Measurements from ENCODE around the gene RGS14.

Gene RGS14

GRCh38 chr5:177393206-177393765, 35.6 kb downstream of the RGS14 start:
- H3K4me3 ChIP-seq (ENCODE audit: low read depth, low read length), result no peak overlapping the region
- TF ChIP-seq CTCF (IDR thresholded peaks at IDR 0.05; ENCODE audit: low read depth, low read length, missing control alignments), result no peak
- DNase-seq (ENCODE audit: low read depth), result no peak
- in situ Hi-C loops (cut with HindIII; ENCODE audit: low sequenced_read_pairs), result no loop called here

GRCh38 chr5:177393990-177394389, 36.3 kb downstream of the RGS14 start:
- H3K4me3 ChIP-seq (ENCODE audit: low read depth, low read length), result no peak overlapping the region
- no peak for DNase-seq (ENCODE audit: low read depth)
- TF ChIP-seq CTCF (IDR thresholded peaks at IDR 0.05; ENCODE audit: low read depth, low read length, missing control alignments), result no peak
- in situ Hi-C loops (cut with HindIII; ENCODE audit: low sequenced_read_pairs), result no loop called here

GRCh38 chr5:177396078-177396477, 38.4 kb downstream of the RGS14 start:
- in situ Hi-C loops (cut with HindIII; ENCODE audit: low sequenced_read_pairs), result no loop called here
- no peak for DNase-seq (ENCODE audit: low read depth)
- no peak for TF ChIP-seq CTCF (IDR thresholded peaks at IDR 0.05; ENCODE audit: low read depth, low read length, missing control alignments)
- no peak overlapping the region for H3K4me3 ChIP-seq (ENCODE audit: low read depth, low read length)

GRCh38 chr5:177396807-177397206, 39.1 kb downstream of the RGS14 start:
- no peak for DNase-seq (ENCODE audit: low read depth)
- no peak for TF ChIP-seq CTCF (IDR thresholded peaks at IDR 0.05; ENCODE audit: low read depth, low read length, missing control alignments)
- H3K4me3 ChIP-seq (ENCODE audit: low read depth, low read length), result no peak overlapping the region
- in situ Hi-C loops (cut with HindIII; ENCODE audit: low sequenced_read_pairs), result no loop called here

- no peak for TF ChIP-seq CTCF (IDR thresholded peaks at IDR 0.05; ENCODE audit: low read depth, low read length, missing control alignments)
- H3K4me3 ChIP-seq (ENCODE audit: low read depth, low read length), result no peak overlapping the region
- in situ Hi-C loops (cut with HindIII; ENCODE audit: low sequenced_read_pairs), result no loop called here
- no peak for DNase-seq (ENCODE audit: low read depth)
Measured at GRCh38 chr5:177397875-177398390, 40.2 kb downstream of the RGS14 start.

GRCh38 chr5:177399997-177400868, 42.5 kb downstream of the RGS14 start, which contains the start of gene PFN3:
Gene PFN3 (minus strand): TSS chr5:177400661. CDS start chr5:177400576, 85 bp downstream.
- TF ChIP-seq CTCF (IDR thresholded peaks at IDR 0.05; ENCODE audit: low read depth, low read length, missing control alignments), result no peak
- H3K4me3 ChIP-seq (ENCODE audit: low read depth, low read length), result no peak within 1 kb of the TSS
- DNase-seq (ENCODE audit: low read depth), result no peak
- in situ Hi-C loops (cut with HindIII; ENCODE audit: low sequenced_read_pairs), result no loop called here
